GM12878 (cell line): ENCODE results near the gene TSR1. TPM values are rescaled to one million over a fixed set of nuclear protein-coding genes. Genes with fewer than 3 reads are reported as not detected.

Experiments used
- ATAC-seq: fragments of 200-7000 bp; cut with Tn5 transposase; 3 replicates; pipeline ENCODE4 v1.9.1; 2020; ENCODE audit warnings: mild to moderate bottlenecking, moderate library complexity
- BruUV-seq: library from RNA; stranded (reverse); fragments of 400-500 nt; replicated peaks from 2 replicates; lab custom pipeline; 2021; lab: Mats Ljungman, UMichigan
- CTCF ChIA-PET: fragments of 300-600 bp; sonication (Branson Sonifier 250); formaldehyde crosslinking; extraction: SDS; loops from one replicate; lab custom pipeline; 2021; ENCODE audit warnings: inconsistent platforms; lab: Yijun Ruan, JAX
- POLR2A ChIA-PET: fragments of 350-600 bp; formaldehyde crosslinking; extraction: SDS; loops from one replicate; lab custom pipeline; 2021; ENCODE audit warnings: inconsistent platforms; lab: Charles Lee
- RAD21 ChIA-PET: fragments of 300-600 bp; sonication (Branson Sonifier 250); formaldehyde crosslinking; loops from one replicate; lab custom pipeline; 2023; ENCODE audit warnings: antibody characterized with exemption; ENCODE audit not compliant: unreplicated experiment; lab: Charles Lee
- SMC1A ChIA-PET: fragments of 300-600 bp; sonication (Branson Sonifier 250); formaldehyde crosslinking; loops from one replicate; lab custom pipeline; 2023; ENCODE audit not compliant: unreplicated experiment, uncharacterized antibody; lab: Charles Lee
- DNase-seq: peaks from one replicate; pipeline ENCODE4 v3.0.0-alpha.2; 2011; ENCODE audit warnings: low read depth, low spot score
- FAIRE-seq: peaks from 3 replicates; lab custom pipeline; 2011; peaks lifted over from hg19 to GRCh38; lab: Jason Lieb, UNC
- H2AFZ ChIP-seq: 2 replicates; pipeline ENCODE4 v1.6.0; 2011; ENCODE audit warnings: low read depth, low read length, control low read depth; ENCODE audit not compliant: control insufficient read depth
- H3K27ac ChIP-seq: 2 replicates; pipeline ENCODE4 v1.5.1; 2011; ENCODE audit warnings: control low read depth; ENCODE audit not compliant: control insufficient read depth, insufficient read depth
- H3K27me3 ChIP-seq, 2 experiments: replicated peaks in 1 of 2; 2 replicates each; pipeline versions ENCODE4 v1.6.0 to v1.6.1; 2011; ENCODE audit warnings: low read length in 1 of 2; ENCODE audit not compliant: control insufficient read depth in 2 of 2, insufficient read depth in 2 of 2
- H3K36me3 ChIP-seq, 2 experiments: 2 replicates each; pipeline ENCODE4 v1.5.1; 2011; ENCODE audit warnings: low read length in 1 of 2; ENCODE audit not compliant: control insufficient read depth in 2 of 2, insufficient read depth in 2 of 2
- H3K4me1 ChIP-seq: 2 replicates; pipeline ENCODE4 v1.6.1; 2011; ENCODE audit warnings: mild to moderate bottlenecking, low read length, moderate library complexity, mixed read lengths; ENCODE audit not compliant: control insufficient read depth, insufficient read depth
- H3K4me2 ChIP-seq: 2 replicates; pipeline ENCODE4 v1.6.0; 2011; ENCODE audit warnings: control low read depth; ENCODE audit not compliant: control insufficient read depth, insufficient read depth
- H3K4me3 ChIP-seq: fragments of 200-600 bp; sonication (generic); 2 replicates; pipeline ENCODE4 v1.5.1; 2016
- H3K79me2 ChIP-seq: 2 replicates; pipeline ENCODE4 v1.6.0; 2011; ENCODE audit warnings: low read length; ENCODE audit not compliant: control insufficient read depth, insufficient read depth
- H3K9ac ChIP-seq: 2 replicates; pipeline ENCODE4 v1.8.0; 2011; ENCODE audit warnings: low read length, control low read depth, mixed read lengths; ENCODE audit not compliant: control insufficient read depth, insufficient read depth
- H3K9me3 ChIP-seq: replicated peaks from 3 replicates; pipeline ENCODE4 v1.5.1; 2011; ENCODE audit warnings: mild to moderate bottlenecking, low read length; ENCODE audit not compliant: control insufficient read depth, insufficient read depth
- H4K20me1 ChIP-seq: 2 replicates; pipeline ENCODE4 v1.6.0; 2011; ENCODE audit not compliant: control insufficient read depth, insufficient read depth
- BCL3 ChIP-seq: IDR thresholded peaks from 2 replicates; pipeline ENCODE4 v1.6.1; 2011; ENCODE audit warnings: borderline replicate concordance, low read depth, mild to moderate bottlenecking, moderate library complexity, low read length; ENCODE audit not compliant: insufficient read depth, poor library complexity, severe bottlenecking
- CHD1 ChIP-seq: IDR thresholded peaks from 2 replicates; pipeline ENCODE4 v1.6.1; 2012; ENCODE audit warnings: low read depth, low read length, improper control_type of control experiment
- ELK1 ChIP-seq: IDR thresholded peaks from 2 replicates; pipeline ENCODE4 v1.6.1; 2012; ENCODE audit warnings: low read depth, low read length, improper control_type of control experiment
- POLR2A ChIP-seq: IDR thresholded peaks from 2 replicates; pipeline ENCODE4 v1.6.1; 2011; ENCODE audit warnings: low read depth, mild to moderate bottlenecking, low read length
- STAT3 ChIP-seq: IDR thresholded peaks from 2 replicates; pipeline ENCODE4 v1.6.1; 2011; ENCODE audit warnings: low read depth, low read length, improper control_type of control experiment
- ZNF687 ChIP-seq: fragments of 450-650 bp; IDR thresholded peaks from 2 replicates; pipeline ENCODE4 v1.6.1; 2017; ENCODE audit warnings: mild to moderate bottlenecking, moderate library complexity
- WGBS: methylation state at CpG from one replicate; pipeline ENCODE4 v1.1.6; 2016; ENCODE audit warnings: low lambda C conversion rate; ENCODE audit not compliant: insufficient replicate concordance, insufficient coverage; ENCODE audit errors: missing lambda C conversion rate; 5-methylcytosine and 5-hydroxymethylcytosine counted together
- in situ Hi-C: fragments of 300-500 bp; cut with MboI; formaldehyde crosslinking; loops from 9 replicates; pipeline ENCODE4 v1.14.3; 2018; ENCODE audit warnings: mixed read lengths
- intact Hi-C: fragments of 100-400 bp; cut with micrococcal nuclease; formaldehyde crosslinking; loops from one replicate; pipeline ENCODE4 v1.14.2; 2022; ENCODE audit not compliant: unreplicated experiment
- polyA plus RNA-seq, 11 experiments: library from polyadenylated mRNA; depleted of rRNA in 4 of 11; unstranded in 6 of 11; stranded (reverse) in 5 of 11; fragments of >200 nt; fragmentation: Nextera tagmentation in 4 of 11; fragmentation: Illumina TruSeq in 1 of 11; extraction: Ambion mirVana in 4 of 11; extraction: Trizol in 1 of 11; gene quantifications; 1 replicate in 1 of 11; 2 replicates in 10 of 11; pipeline versions ENCODE4 v1.2.1 to v1.2.3, GENCODE V29; 2011 to 2016; ENCODE audit warnings: inconsistent platforms in 2 of 11, missing spikeins in 2 of 11, low read depth in 1 of 11
- total RNA-seq, 4 experiments: library from RNA; depleted of rRNA in 3 of 4; stranded (reverse); fragments of >200 nt in 3 of 4; fragmentation: Illumina TruSeq in 1 of 4; extraction: Trizol in 1 of 4; gene quantifications; 2 replicates each; pipeline versions ENCODE4 v1.2.1 to v1.2.3, GENCODE V29; 2013 to 2021

The TSR1 gene
- total and polyA plus RNA-seq, 10 of the 15 experiments (the other 5 are each of a cell fraction or from before 2014, with no cell fraction given) = 14.7 to 100 (median 46.9) TPM

- H3K9me3 ChIP-seq = no peaks in the 10 kb centered on the region
- H3K9ac ChIP-seq = no peak overlapping the region
- no peak overlapping the region for H2AFZ ChIP-seq
- POLR2A ChIA-PET = interaction anchor here (1.3 kb wide), 1 partner anchor 36 kb away, joined by 4 read pairs; no protein-coding TSS in a partner anchor
- 93% methylated on average over 25 of the region's 25 CpGs for WGBS
- intact Hi-C loops (no loop called here), in situ Hi-C loops (loop anchor here (5.0 kb wide), 1 partner anchor 33 kb away; no protein-coding TSS in a partner anchor)
- H3K79me2 ChIP-seq = no peaks in the 10 kb centered on the region
- SMC1A ChIA-PET = interaction anchor here (0.6 to 10.7 kb wide), 2 partner anchors 35 to 75 kb away, joined by 3 to 364 read pairs; no protein-coding TSS in a partner anchor
- H3K27me3 ChIP-seq = no peaks in the 10 kb centered on the region
- H3K4me1 ChIP-seq = no peaks in the 10 kb centered on the region
- no peaks in the 10 kb centered on the region; a peak in 3 of 4 replicates for H3K36me3 ChIP-seq
- TF ChIP-seq CHD1 (no peak), POLR2A (0 out of 2 replicates have a peak, but pooled peaks have one; percentile 4), STAT3 (no peak)
- H4K20me1 ChIP-seq = no peaks in the 10 kb centered on the region
- no peak overlapping the region for H3K4me3 ChIP-seq
- CTCF ChIA-PET = interaction anchor here (4.7 to 12.3 kb wide), 2 partner anchors 24 to 35 kb away, joined by 105 to 597 read pairs; partner anchors contain the start of gene MNT
- no peak overlapping the region for H3K27ac ChIP-seq
- FAIRE-seq (no peak), DNase-seq (no peak), ATAC-seq (no peak)
- BruUV-seq = no TSS peak
- H3K4me2 ChIP-seq = no peak overlapping the region
- RAD21 ChIA-PET = interaction anchor here (7.5 kb wide), 1 partner anchor 35 kb away, joined by 376 read pairs; no protein-coding TSS in a partner anchor
These were observed 43.4 kb upstream of the TSR1 start for GRCh38 chr17:2379489-2380225.

GRCh38 chr17:2378905-2379304 is 42.6 kb upstream of the TSR1 start:
- BruUV-seq = no TSS peak
- POLR2A ChIA-PET = interaction anchor here (1.3 kb wide), 1 partner anchor 37 kb away, joined by 4 read pairs; no protein-coding TSS in a partner anchor
- no peak overlapping the region for H3K4me2 ChIP-seq
- no peaks in the 10 kb centered on the region for H3K9me3 ChIP-seq
- no peaks in the 10 kb centered on the region for H3K27me3 ChIP-seq
- intact Hi-C loops = no loop called here
- ATAC-seq (no peak), DNase-seq (no peak), FAIRE-seq (no peak)
- no peaks in the 10 kb centered on the region for H3K4me1 ChIP-seq
- in situ Hi-C loops = loop anchor here (5.0 kb wide), 1 partner anchor 33 kb away; no protein-coding TSS in a partner anchor
- SMC1A ChIA-PET = interaction anchor here (10.7 kb wide), 1 partner anchor 36 kb away, joined by 364 read pairs; no protein-coding TSS in a partner anchor
- no peak overlapping the region for H3K9ac ChIP-seq
- no peaks in the 10 kb centered on the region for H3K79me2 ChIP-seq
- no peaks in the 10 kb centered on the region for H4K20me1 ChIP-seq
- RAD21 ChIA-PET = interaction anchor here (7.5 kb wide), 1 partner anchor 36 kb away, joined by 376 read pairs; no protein-coding TSS in a partner anchor
- no peak overlapping the region for H3K27ac ChIP-seq
- H2AFZ ChIP-seq = no peak overlapping the region
- CTCF ChIA-PET = interaction anchor here (12.3 kb wide), 1 partner anchor 36 kb away, joined by 597 read pairs; no protein-coding TSS in a partner anchor
- H3K36me3 ChIP-seq = no peaks in the 10 kb centered on the region; a peak in 3 of 4 replicates
- WGBS = 97% methylated on average over 11 of the region's 11 CpGs
- no peak overlapping the region for H3K4me3 ChIP-seq
- TF ChIP-seq BCL3 = no peak
- no peak for TF ChIP-seq ELK1
- no peak for TF ChIP-seq ZNF687
